ENCODE measurements around the gene ERGIC2.

ERGIC2 gene

GRCh38 chr12:29334937-29335336 lies 46.0 kb downstream of the ERGIC2 start:
- Mint-ChIP-seq H3K27me3 (no peaks in the 10 kb centered on the region), H3K27ac (no peak overlapping the region), H3K36me3 (ENCODE audit: low read depth) (peaks cover 23% of the 10 kb centered on the region), H3K4me3 (no peak overlapping the region), H3K9me3 (no peaks in the 10 kb centered on the region), H3K4me1 (ENCODE audit: low read depth) (no peaks in the 10 kb centered on the region)

- peaks cover 21% of the 10 kb centered on the region for H3K36me3 Mint-ChIP-seq (ENCODE audit: low read depth)
- no peak overlapping the region for H3K4me3 Mint-ChIP-seq
- H3K27ac Mint-ChIP-seq: no peak overlapping the region
- no peaks in the 10 kb centered on the region for H3K4me1 Mint-ChIP-seq (ENCODE audit: low read depth)
- no peaks in the 10 kb centered on the region for H3K9me3 Mint-ChIP-seq
- no peaks in the 10 kb centered on the region for H3K27me3 Mint-ChIP-seq
Measured at GRCh38 chr12:29333178-29333577, 47.8 kb downstream of the ERGIC2 start.

GRCh38 chr12:29329411-29329810 lies 51.6 kb downstream of the ERGIC2 start:
- Mint-ChIP-seq H3K4me1 (ENCODE audit: low read depth) (no peaks in the 10 kb centered on the region), H3K9me3 (no peaks in the 10 kb centered on the region), H3K36me3 (ENCODE audit: low read depth) (peaks cover 38% of the 10 kb centered on the region), H3K4me3 (no peak overlapping the region), H3K27ac (no peak overlapping the region), H3K27me3 (no peaks in the 10 kb centered on the region)

- no peak overlapping the region for H3K4me3 Mint-ChIP-seq
- H3K27ac Mint-ChIP-seq: no peak overlapping the region
- no peaks in the 10 kb centered on the region for H3K9me3 Mint-ChIP-seq
- H3K4me1 Mint-ChIP-seq (ENCODE audit: low read depth): peaks cover 10% of the 10 kb centered on the region
- H3K27me3 Mint-ChIP-seq: no peaks in the 10 kb centered on the region
- H3K36me3 Mint-ChIP-seq (ENCODE audit: low read depth): peaks cover 43% of the 10 kb centered on the region
Measured at GRCh38 chr12:29322157-29322556, 58.8 kb downstream of the ERGIC2 start.

DNA sequence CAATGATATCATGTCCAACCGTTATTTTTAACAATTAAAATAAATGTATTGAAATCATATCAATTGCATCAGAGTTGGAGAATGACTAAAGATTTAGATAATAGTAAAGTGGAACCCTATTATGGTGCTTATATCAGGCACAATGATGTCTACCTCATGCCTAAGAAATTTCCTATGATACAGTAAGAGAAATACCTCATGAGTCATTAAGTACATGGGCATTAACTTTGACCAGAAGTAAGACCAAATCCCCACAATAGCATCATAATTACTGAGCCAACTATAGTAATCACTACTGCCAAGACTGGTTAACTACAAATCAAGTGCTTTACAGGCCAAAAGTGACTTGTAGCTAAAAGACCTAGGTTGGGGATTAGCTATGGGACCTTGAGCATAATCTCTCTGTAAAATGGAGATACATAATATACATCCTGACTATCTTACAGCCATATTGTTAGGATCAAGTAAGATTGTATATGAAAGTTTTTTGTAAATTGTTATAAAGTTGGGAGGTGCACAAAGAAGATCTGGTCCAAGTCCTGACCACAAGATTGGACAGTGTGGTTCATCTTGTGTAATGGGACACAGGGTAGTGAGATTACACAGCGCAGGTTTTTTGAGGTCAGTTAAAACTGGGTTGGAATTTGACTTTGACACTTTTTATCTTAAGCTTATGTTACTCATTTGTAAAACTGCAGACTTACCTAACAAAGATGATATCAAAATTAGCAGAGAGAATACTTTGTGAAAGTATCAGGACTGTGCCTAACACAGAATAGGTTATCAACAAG lies 60.5 kb downstream of the ERGIC2 start:
- Mint-ChIP-seq H3K36me3 (ENCODE audit: low read depth) (peaks cover 33% of the 10 kb centered on the region), H3K27me3 (no peaks in the 10 kb centered on the region), H3K27ac (no peak overlapping the region), H3K4me1 (ENCODE audit: low read depth) (peaks cover 11% of the 10 kb centered on the region), H3K9me3 (no peaks in the 10 kb centered on the region), H3K4me3 (no peak overlapping the region)

DNA sequence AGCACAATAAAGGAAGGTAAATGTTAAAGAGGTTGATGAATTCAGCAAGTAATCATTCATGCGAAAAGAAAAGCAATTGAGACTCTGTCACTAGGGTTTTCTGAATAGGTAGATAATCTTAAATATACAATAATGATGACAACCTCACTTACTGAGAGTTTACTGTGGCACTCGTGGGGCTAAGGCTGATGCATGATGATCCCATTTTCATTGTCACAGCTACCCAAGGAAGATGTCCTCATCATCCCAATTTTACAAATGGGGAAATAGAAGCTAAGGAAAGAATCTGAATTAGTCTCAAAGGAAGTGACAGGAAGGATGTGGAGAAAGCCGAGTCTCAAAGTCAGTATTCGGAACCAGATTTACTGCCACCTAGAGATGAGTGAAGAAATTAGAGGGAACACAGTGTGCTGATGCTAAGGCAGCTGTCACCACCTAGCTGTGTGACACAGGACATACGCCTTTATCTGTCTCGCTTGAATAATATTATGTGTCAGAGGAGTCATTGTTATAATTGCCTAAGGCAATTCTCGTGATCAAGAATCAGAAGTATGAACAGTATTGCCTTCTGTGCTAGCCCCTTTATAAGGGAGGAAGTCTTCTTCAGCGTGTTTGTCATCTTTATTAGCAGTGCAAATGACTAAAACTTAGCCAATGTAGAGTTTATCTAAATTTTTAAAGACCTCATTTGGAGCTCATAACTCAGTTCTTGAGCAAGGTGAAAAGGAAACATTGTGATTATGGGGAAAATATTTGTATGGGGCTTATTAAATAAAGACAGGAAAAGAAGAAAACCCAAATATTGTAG lies 63.2 kb downstream of the ERGIC2 start:
- Mint-ChIP-seq H3K27ac (no peak overlapping the region), H3K4me3 (no peak overlapping the region)

DNA sequence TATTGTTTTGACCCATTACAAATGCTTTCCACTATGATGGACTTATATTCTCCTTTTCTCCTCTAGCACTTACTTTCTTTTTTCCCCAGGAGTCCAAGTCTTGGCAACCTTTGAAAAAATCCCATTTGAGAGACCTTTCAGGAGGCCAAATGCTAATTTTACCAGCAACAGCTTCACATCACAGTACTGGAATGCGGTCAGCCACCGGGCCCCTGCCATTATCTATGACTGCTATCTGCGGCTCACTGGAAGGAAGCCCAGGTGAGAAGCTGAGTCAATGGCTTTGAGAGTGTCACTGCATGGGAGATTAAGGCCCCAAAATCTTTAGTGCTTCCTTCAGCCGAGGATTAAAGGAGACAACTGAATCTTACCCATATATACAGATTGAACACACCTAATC lies 64.2 kb downstream of the ERGIC2 start:
- Mint-ChIP-seq H3K4me3 (no peak overlapping the region), H3K27me3 (no peaks in the 10 kb centered on the region), H3K9me3 (no peaks in the 10 kb centered on the region), H3K4me1 (ENCODE audit: low read depth) (peaks cover 11% of the 10 kb centered on the region), H3K27ac (no peak overlapping the region), H3K36me3 (ENCODE audit: low read depth) (peaks cover 9% of the 10 kb centered on the region)

More for the DNA sequence above, 63.2 kb downstream of the ERGIC2 start:
- no peaks in the 10 kb centered on the region for H3K9me3 Mint-ChIP-seq
- peaks cover 11% of the 10 kb centered on the region for H3K4me1 Mint-ChIP-seq (ENCODE audit: low read depth)
- H3K36me3 Mint-ChIP-seq (ENCODE audit: low read depth): peaks cover 17% of the 10 kb centered on the region
- no peaks in the 10 kb centered on the region for H3K27me3 Mint-ChIP-seq

GRCh38 chr12:29314416-29314815 lies 66.6 kb downstream of the ERGIC2 start:
- Mint-ChIP-seq H3K4me3 (no peak overlapping the region), H3K4me1 (ENCODE audit: low read depth) (peaks cover 11% of the 10 kb centered on the region), H3K9me3 (no peaks in the 10 kb centered on the region)

DNA sequence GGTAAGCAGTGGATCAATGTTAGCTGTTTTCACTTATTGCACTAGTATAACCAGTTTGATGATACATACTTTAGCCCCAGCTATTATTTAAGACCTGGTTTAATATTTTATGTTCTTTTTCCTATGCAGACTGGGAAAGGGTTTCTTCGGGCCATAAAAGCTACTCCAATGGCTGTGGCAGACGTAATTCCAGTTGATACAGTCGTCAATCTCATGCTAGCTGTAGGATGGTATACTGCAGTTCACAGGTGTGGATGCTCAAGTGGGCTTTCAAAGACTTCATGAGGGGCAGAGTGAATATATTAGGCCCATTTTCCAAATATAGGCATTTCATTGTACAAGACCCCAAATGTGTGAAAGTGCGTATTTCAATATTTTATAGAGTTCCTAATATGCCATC lies 70.1 kb downstream of the ERGIC2 start:
- Mint-ChIP-seq H3K4me3 (no peak overlapping the region), H3K9me3 (no peaks in the 10 kb centered on the region), H3K36me3 (ENCODE audit: low read depth) (peaks cover 5% of the 10 kb centered on the region), H3K27ac (no peak overlapping the region), H3K27me3 (no peaks in the 10 kb centered on the region), H3K4me1 (ENCODE audit: low read depth) (no peaks in the 10 kb centered on the region)

More at GRCh38 chr12:29314416-29314815, 66.6 kb downstream of the ERGIC2 start:
- H3K36me3 Mint-ChIP-seq (ENCODE audit: low read depth): peaks cover 5% of the 10 kb centered on the region
- H3K27me3 Mint-ChIP-seq: no peaks in the 10 kb centered on the region
- H3K27ac Mint-ChIP-seq: no peak overlapping the region

DNA sequence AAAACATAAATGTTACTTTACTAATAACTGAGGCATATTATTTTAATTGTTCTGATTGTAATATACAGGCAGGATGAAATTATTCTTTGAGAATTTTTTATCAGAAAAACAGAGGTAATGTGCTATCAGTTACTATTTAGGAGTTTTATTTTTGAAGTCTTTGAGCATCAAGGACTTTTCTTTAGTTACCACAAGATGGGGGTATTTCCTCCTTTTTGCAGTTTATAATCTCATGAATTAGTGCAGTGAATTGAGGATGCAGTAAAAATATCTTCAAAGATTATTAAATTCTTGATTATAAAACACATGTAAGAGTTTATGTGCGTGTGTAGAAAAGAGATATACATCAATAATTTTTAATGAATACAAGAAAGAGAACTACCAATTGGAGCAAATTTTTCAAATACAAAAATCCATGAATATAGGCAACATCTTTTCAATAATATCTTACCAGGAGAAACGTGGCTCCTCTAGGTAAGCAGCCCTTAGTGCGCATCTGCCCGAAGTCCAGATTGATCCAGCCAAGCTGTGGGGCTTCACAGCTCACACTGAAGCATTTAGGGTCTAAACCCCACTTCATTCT lies 71.6 kb downstream of the ERGIC2 start:
- no peaks in the 10 kb centered on the region for H3K9me3 Mint-ChIP-seq
- H3K27ac Mint-ChIP-seq: no peak overlapping the region
- H3K36me3 Mint-ChIP-seq (ENCODE audit: low read depth): no peaks in the 10 kb centered on the region
- no peak overlapping the region for H3K4me3 Mint-ChIP-seq
- no peaks in the 10 kb centered on the region for H3K27me3 Mint-ChIP-seq
- no peaks in the 10 kb centered on the region for H3K4me1 Mint-ChIP-seq (ENCODE audit: low read depth)

DNA sequence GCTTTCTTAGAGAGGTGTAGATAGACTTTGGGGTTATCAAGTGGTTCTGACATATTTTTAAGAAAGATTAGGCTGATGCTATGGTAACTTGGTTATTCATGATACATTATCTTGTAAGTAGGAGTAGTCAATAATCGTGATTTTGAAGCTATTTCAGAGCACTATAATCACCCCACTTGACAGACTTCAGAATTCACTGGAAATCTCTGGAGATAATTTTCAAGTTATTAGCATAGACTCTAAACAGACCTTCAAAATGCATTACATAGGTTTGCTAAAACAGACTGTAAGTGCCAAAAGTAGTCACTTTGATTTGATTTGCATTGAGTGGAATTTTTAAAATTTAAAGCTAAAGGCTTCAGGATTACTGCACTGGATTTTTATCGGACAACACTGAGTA lies 74.3 kb downstream of the ERGIC2 start:
- Mint-ChIP-seq H3K4me3 (no peak overlapping the region), H3K27me3 (no peaks in the 10 kb centered on the region), H3K4me1 (ENCODE audit: low read depth) (no peaks in the 10 kb centered on the region), H3K9me3 (no peaks in the 10 kb centered on the region), H3K27ac (no peak overlapping the region), H3K36me3 (ENCODE audit: low read depth) (no peaks in the 10 kb centered on the region)

- Mint-ChIP-seq H3K9me3 (no peaks in the 10 kb centered on the region), H3K27me3 (no peaks in the 10 kb centered on the region), H3K4me1 (ENCODE audit: low read depth) (no peaks in the 10 kb centered on the region), H3K27ac (no peak overlapping the region), H3K4me3 (no peak overlapping the region), H3K36me3 (ENCODE audit: low read depth) (no peaks in the 10 kb centered on the region)
Measured at GRCh38 chr12:29306266-29306665, 74.7 kb downstream of the ERGIC2 start.

DNA sequence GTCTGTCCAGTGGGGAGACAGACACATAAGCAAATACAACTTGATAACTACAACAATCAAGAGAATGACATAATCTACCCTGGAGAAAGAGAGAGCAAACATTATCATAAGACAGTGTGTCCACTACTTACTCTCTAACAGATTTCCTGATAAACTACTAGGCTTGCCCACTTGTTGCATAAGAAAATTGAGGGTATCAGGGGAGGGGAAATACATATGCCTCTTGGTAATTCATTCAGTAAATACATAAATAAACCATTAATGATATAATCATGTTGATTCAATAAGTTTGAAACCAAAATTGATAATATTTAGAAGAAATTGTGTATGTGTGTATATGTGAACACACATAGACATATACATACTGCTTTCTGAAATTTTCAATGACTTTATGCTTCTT lies 76.6 kb downstream of the ERGIC2 start:
- Mint-ChIP-seq H3K9me3 (no peaks in the 10 kb centered on the region), H3K4me1 (ENCODE audit: low read depth) (no peaks in the 10 kb centered on the region), H3K27ac (no peak overlapping the region), H3K4me3 (no peak overlapping the region), H3K27me3 (no peaks in the 10 kb centered on the region), H3K36me3 (ENCODE audit: low read depth) (no peaks in the 10 kb centered on the region)

- no peak overlapping the region for H3K4me3 Mint-ChIP-seq
- H3K4me1 Mint-ChIP-seq (ENCODE audit: low read depth): no peaks in the 10 kb centered on the region
- no peaks in the 10 kb centered on the region for H3K27me3 Mint-ChIP-seq
- no peaks in the 10 kb centered on the region for H3K36me3 Mint-ChIP-seq (ENCODE audit: low read depth)
- H3K9me3 Mint-ChIP-seq: no peaks in the 10 kb centered on the region
- no peak overlapping the region for H3K27ac Mint-ChIP-seq
Measured at GRCh38 chr12:29301114-29301513, 79.9 kb downstream of the ERGIC2 start.

GRCh38 chr12:29299633-29300032 lies 81.3 kb downstream of the ERGIC2 start:
- Mint-ChIP-seq H3K36me3 (ENCODE audit: low read depth) (no peaks in the 10 kb centered on the region), H3K4me1 (ENCODE audit: low read depth) (no peaks in the 10 kb centered on the region), H3K27ac (no peak overlapping the region), H3K27me3 (no peaks in the 10 kb centered on the region), H3K4me3 (no peak overlapping the region), H3K9me3 (no peaks in the 10 kb centered on the region)
